ENCODE results near the gene DRICH1.

GRCh38 chr22:23569291-23569690, 62.8 kb downstream of the DRICH1 start:
- TF ChIP-seq CTCF (IDR thresholded peaks at IDR 0.05) (no peak), REST (IDR thresholded peaks at IDR 0.05; ENCODE audit: insufficient read depth in 1 of 2, low read depth in 2 of 2, low read length in 1 of 2) (no peak)
